HG02678 (cell line): ENCODE data around the gene NDUFC1.
A peak's percentile ranks its signal among the peaks of the same experiment; 100 is the strongest.
"Not testable (repeated sequence)": the region's sequence is repeated elsewhere in the genome, so short reads cannot be mapped to it uniquely, and the experiment has no call there.

ENCODE experiments used
- ATAC-seq: cut with Tn5 transposase; IDR thresholded peaks from one replicate; pipeline ENCODE4 v1.9.1; 2021; ENCODE audit warnings: mild to moderate bottlenecking, moderate library complexity; ENCODE audit not compliant: unreplicated experiment

The NDUFC1 gene

DNA sequence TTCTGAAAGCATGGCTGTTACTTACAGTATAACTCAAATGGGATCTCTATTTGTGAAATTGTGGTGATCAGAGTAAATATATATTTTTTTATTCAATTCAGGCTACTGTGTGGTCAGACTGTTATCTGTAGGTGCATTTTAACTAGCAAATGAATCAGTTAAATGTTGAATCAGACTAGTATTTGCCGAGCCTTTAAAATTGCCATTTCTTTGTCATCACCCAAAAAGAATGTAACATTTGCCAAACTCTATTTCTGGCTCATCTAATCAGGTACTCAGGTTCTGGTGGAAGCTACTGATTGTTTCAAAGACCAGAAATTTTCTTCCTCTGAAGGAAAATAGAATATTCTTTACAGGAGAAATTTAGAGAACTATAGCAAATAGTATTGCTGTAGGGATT, 2.7 kb downstream of the NDUFC1 start:
- ATAC-seq, result no peak

DNA sequence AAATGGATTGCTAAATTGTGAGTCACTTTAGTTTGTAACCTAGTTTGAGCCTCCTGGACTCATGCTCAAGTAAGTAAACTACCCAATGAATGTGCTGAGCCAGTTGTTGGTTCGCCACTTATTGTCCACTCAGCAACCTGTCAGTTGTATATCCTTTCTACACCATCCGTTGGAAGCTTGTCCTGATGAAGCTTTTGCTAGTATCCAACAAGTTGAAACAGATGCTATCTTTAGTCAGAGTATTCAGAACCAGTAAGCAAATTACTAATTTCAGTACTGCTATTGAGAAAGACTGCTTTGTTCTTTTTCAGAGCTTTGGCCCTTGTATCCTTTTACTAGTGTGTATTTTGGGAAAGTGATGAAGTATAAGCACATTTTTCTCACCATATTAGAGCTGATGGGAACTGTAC, 5.3 kb downstream of the NDUFC1 start:
- ATAC-seq, result no peak

DNA sequence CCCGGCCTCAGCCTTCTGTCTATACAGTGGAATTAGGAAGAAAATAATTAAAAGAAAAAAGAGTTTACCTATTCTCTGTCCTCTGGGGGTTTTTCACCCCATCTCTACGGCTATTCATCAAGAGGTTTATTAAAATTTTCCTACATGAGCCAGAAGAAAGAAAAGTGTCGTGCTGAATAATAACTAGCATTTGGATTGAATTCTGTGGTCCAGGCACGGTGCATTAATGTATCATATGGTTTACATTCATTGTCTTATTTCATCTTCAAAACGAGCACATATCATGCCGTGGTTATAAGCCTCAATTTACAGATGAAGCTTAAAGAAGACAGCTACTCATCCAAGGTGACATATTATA, 6.4 kb downstream of the NDUFC1 start:
- no peak for ATAC-seq

DNA sequence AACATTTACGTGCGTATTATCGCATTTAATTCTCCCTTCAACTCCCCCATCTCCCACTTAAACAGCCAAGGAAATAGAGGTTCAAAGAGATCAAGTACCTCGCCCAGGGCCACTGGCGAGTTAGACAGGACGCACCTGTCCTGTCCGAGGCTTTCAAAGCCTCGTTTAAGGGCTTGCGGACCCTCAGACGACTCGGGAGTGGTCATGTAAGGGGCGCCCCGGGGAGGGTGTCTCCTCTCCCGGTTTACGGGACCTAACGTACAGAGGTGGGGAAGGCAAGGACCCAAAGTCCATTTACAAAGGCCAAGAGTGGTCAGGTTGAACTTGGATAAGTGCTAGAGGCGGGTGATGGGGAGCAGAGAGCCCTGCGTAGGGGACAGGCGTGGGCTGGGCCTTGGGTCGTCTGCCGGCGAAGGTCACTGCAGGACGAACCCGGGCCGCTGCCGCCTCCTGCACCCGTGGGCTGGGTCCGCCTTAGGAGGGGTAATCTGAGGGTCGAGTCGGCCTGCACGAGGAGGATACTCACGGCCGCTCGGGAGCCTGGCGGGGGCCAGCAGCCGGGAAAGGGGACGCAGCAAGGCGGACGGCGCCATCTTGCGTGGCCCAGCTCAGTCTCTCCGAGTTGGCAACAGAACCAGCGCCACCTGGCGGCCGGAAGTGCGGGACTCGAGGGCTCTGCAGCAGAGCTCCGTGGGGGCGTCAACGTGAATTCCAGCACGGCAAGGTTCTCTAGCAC, 6.9 kb downstream of the NDUFC1 start:
- ATAC-seq, result peak; percentile 91

DNA sequence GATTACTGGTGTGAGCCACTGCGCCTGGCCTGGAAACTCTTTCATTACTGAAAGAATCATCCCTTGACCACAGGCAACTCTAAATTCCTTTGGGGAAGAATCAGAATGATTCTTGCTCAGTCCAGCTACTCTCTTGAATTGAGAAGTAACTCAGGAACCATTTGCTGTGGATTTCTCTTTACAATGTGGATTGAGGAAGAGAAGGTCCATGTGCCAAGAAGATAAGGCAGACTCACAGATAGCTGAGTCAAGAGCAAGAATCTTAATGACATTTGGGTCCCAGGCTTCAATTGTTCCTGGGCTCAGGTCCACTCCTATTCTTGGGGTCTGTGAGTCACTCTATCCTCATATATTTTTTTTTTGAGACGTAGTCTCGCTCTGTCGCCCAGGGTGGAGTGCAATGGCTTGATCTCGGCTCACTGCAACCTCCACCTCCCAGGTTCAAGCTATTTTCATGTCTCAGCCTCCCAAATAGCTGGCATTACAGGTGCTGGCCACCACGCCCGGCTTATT, 16.0 kb downstream of the NDUFC1 start:
- no peak for ATAC-seq

DNA sequence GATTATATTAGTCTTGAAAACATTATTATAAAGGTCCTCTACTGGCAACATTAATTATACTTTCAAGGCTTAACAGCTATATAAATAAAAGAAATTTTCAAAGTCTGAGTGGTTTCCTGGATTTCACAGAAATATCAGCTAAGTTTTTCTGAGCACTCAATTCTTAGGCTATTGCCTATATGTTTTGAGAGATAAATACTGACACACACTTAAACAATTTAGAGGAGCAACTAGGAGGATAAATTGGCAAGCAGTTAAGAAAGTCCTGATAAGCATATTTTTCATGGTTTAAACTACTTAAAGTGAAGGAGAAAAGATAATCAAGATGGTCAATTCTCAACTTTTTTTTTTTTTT, 19.6 kb downstream of the NDUFC1 start:
- no peak for ATAC-seq

DNA sequence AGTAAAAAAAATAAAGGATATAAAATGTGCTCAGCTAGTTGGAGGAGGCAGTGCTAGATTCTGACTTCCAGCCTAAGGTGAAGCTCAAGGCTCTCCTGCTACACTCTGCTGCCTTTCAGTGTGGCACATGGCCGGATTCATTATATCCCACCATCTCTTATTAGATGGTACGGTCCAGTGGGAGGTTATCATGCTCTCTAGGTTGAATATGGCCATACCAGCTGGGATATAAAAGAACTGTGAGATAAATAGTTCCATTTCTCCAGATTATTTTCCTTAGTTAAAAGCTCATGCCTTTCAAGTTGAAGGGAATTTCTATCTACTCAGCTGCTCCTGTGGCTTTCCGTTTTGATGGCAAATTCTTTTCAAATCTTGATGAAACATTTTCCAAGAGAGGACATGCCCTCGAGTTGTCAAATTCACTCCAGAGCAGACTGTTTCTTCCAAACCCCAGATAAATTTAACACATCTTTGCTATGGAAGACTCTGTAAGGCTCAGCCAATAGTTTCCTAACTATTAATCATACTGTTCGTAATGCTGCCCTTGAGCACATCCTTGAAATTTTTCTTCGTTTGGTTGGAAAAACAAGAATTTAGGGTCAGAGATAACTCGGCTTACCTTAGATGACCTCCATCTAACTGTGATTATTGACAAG, 20.1 kb downstream of the NDUFC1 start:
- no peak for ATAC-seq

DNA sequence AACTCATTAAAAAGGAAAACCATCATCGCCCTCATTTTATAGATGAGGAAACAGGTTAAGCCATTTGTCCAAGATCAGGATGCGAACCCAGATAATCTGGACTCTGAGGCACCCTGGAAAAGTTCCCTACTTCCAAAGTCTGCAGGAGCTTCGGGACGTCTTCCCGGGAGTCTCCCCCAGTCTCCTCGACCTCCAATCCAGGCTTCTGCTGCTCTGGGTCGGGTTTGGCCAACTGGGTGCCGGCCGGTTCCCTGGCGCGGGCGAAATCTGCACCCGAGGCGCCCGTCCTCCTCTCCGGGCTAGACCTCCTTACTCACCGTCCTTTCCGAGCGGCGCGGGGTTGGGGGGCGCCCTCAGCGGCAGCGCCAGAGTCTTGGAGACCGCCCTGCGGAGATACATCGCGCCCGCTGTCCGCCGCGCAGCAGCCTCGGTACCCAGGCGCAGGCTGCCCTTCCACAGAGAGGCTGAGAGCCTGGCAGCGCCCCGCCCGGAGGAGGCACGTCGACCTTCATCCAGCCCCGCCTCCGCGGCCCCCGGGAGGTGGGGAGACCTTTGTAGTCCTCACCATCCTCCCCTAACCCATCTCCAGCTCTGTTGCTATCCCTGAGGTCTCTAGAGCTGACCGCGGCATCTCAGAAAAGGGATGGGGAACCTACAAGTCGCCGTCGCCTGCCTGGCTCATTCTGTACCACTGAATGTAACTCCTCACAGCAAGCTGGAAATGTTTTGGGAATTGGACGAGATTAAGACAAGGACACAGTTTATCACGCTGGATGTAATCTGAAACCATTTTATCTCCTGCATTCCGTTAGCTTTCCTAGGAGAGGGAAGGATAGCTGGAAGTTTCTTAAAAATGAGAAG, 22.3 kb downstream of the NDUFC1 start, which contains the start of gene MGARP:
TSS of gene MGARP (minus strand) at position 466 of the 861 bp plus-strand sequence. CDS start at position 399, 67 bp downstream.
- ATAC-seq, result peak; percentile 49

DNA sequence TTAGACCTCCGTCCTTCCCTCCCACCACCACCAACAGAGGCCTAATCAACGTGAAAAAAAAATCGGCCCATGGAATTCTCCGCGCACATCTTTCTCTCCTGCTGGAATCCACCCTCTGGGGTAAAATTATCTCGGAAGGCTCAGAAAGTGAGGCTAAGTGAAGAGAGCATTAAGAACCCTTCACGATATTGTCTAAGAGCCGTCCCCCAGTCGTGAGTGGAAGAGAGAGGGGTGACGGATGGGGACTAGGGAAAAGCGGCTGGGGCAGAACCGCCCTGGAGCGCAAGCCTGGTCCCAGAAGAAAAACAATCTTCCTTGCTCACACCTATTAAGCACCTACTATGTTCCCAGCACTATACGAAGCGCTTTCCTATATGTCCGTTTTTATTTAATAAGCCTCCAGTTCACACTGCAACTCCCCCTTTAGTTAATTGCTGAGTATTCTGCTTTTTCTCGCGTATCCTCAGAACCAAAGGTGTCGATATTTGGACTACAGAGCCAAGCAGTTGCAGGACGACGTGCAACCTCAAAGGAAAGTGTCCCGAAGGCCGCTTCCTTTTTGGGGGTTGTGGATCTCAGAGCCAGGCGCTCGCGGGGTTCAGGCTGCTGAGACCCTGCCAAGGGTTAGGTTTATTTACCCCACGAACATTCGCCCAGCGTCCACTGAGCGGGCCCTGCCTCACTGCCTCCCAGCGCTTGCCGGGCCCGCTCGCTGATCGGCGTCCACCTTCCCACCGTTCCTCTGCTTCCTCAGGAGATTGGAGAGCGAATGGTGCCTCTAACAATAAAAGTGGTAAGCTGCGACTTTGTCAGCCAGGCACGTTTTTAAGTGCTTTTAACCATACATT, 23.1 kb downstream of the NDUFC1 start:
- no peak for ATAC-seq

DNA sequence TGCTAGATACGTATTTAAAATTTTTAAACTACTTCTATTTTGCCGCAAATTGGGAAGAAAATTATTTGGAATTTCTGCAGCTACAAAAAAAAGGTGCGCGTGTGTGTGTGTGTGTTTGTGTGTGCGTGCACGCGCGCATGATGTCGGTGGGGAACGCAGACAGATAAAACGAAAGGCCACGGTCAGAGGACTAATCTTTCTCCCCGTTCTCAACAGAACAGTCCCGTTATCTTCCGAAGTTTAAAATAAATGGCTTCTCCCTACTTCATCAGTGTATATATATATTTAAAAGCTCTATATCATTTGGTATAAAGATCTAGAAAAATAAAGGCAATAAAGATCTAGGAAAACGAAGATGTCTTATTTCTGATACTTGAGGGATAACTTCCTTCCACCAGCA, 23.8 kb downstream of the NDUFC1 start:
- no peak for ATAC-seq

DNA sequence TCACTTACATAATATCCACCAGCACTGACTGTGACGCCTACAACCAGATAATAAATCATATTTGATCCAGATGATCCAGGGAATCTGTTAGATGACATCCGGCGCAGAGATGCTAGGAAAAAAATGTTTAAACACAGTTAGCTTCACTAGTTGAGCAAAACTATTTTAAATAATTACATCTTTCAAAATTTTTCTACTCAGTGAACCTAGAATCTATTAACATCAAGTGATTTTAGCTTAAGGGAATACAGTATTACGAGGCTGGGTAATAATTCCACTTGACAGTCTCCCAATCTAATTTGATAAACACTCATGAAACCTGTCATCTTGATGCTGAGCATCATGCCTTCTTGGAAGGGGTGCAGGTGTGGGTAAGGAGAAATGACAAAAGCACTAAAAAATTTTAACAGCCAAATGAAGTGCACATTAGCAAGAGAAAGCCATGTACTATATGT, 27.0 kb downstream of the NDUFC1 start:
- ATAC-seq, result no peak

DNA sequence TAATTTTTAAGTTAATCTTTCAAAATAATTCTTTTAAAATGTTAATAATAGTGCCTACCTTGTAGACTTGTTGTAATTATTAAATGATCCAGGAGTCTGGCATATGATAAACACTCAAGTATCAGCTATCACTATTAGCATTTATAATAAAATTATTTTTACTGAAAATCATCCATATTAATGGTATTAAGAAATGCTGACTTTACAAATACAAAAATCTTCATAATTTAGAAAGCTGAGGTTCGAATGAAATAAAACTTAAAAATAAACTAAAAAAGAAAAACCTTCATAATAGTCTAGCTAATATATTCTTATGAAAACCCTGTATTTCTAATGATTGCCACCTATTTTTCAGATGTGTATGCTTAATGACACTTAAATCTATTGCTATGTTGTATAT, 27.5 kb downstream of the NDUFC1 start:
- ATAC-seq, result no peak

DNA sequence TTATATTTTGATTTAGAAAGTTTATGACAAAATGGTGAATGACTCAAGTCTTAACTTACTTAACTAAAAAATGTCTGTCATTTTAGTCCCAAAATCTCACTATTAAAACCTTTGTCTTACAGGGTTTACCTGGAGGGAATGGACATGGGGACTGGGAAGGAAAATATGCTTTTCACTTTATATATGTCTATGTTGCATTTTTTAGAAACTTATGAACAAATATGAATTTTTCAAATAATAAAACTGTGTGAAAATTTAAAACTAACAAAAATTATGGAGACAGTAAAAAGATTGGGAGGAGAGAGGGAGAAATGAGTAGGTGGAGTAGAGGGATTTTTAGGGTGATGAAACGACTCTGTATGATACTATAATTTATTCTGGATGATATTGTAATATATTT, 28.4 kb downstream of the NDUFC1 start:
- no peak for ATAC-seq

DNA sequence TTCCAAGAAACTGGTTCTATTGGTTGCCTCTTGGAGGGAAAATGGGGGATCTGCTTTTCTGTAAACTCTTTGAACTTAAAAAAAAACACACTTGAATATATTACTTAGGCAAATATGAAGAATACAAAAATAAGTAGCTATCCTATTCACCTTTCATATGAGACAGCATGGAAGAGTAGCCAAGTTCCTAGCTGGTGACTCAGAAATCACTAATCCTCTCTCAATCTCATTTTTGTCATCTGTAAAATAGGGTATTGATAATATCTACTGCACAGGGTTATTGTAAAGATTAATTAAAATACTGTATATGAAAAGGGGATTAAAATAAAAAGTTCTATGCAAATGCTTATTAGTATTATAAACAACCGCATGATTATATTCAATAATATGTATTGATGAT, 35.0 kb downstream of the NDUFC1 start:
- no peak for ATAC-seq

DNA sequence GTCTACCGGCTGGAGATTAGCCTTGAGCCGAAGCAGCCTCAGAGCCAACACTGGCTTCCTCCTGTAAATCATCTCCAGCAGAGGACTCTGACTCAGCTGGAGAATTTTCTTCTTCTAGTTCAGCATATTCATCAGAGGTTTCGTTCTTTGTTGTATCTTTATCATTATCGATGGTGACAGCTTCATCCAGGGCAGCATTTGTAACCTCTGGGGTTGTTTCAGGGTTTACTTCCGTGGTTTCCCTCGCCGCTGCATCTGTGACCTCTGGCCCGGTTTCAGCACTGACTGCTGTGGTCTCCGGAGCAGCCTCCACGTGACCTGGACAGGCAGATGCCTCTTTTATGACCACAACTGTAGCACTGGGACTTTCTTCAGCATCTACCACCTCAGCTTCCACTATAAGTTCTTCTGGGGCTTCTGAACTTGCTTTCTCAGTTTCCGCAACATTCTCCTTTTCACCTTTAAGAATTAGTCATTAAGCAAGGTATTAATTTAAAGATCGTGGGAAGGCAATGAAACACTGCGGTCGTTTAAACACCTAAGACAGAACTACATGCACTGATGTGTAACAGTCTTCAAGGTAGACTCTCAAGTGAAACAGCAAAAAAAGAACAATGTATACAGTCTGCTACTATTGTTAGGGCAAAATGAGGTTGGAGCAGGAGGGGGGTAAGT, 35.6 kb downstream of the NDUFC1 start:
- ATAC-seq, result peak; percentile 97

DNA sequence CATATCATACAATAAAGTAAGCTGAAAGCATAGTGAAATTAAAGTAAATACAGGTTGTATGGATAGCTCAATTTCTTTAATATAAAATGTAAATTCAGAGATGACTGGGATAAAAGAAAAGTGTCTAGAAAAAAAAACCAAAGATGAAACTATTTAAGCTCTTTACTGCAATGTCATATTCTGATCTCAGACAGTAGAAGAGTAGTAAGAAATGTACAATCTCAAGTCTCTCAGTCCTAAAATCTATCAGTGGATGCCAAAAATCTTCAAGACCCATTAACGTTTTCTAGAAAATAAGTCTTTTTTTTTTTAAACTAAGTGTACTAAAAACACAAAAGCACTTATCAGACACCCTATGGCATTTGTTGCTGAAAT, 36.1 kb downstream of the NDUFC1 start:
- no peak for ATAC-seq

DNA sequence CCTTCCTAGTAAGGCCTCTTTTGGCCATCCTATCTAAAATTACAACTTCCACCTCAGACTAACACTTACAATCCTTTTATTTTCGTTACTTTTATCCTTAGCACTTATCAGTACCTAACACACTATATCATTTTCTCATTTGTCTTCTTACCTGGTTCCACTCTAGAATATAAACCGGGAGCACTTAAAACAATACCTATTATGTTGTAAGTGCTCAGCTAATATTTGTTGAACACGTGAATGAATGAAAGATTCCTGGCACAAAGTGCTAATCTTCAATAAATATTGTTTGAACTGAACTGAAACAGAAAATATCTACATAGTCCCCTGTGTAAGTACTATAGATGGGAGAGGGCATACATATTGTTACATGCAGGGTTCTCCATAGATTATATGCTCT, 36.6 kb downstream of the NDUFC1 start:
- no peak for ATAC-seq

DNA sequence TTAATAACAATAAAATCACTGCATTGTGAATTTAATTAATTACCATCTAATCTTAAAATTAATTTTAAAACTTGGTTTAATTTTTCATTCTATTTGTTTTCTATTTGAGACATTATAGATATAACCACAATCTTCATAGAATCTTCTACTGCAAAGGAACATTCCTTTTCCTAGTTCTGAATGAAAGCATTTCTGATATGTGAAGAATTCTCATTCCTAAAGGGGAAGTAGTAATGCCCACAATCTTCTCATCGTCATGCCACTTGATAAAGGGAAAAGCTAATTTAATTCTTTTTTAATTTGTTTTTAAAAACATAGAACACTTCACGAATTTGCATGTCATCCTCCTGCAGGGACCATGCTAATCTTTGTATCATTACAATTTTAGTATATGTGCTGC, 45.9 kb downstream of the NDUFC1 start:
- no peak for ATAC-seq

DNA sequence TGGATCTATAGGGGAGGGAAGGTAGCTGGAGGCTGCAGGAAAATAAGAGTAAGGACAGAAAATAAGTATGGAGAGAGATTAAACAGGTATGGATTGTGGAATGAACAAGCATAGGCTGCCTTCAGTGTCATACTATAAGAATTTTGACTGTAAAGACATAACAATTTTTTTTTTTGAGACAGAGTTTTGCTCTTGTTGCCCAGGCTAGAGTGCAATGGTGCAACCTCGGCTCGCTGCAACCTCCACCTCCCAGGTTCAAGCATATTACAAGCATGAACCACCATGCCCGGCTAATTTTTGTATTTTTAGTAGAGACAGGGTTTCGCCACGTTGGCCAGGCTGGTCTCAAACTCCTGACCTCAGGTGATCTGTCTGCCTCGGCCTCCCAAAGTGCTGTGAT, 46.7 kb downstream of the NDUFC1 start:
- ATAC-seq, result not testable (repeated sequence)

DNA sequence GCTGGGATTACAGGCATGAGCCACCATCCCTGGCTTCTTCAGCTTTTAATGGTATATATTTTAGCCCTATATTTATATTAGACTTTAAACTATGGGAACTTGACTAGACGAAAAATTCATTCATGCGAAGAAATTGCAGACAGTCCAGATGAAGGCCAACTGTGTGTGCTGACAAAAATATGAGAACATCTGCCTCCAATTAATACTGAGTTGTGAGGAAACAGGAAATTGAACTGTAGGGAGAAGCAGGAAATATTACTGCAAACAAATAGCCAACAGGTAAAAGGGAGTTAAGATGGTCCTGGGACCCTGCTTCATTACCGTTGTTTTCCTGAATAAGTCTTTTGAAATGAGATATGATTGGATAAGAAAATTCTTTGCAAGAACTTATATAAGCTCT, 48.6 kb downstream of the NDUFC1 start:
- no peak for ATAC-seq
